Muscle layer of duodenum (tissue), 2 donors: ENCODE data around the gene DNAJC7.

Experiments
- H3K27ac ChIP-seq: one replicate; pipeline ENCODE4 v1.7.0; 2013; ENCODE audit warnings: mild to moderate bottlenecking, low read length
- H3K27me3 ChIP-seq: one replicate; pipeline ENCODE4 v1.7.0; 2013; ENCODE audit warnings: low read depth, mild to moderate bottlenecking, control low read depth, low read length
- H3K36me3 ChIP-seq, 2 donors: one replicate each; pipeline ENCODE4 v1.7.0; 2013; ENCODE audit warnings: low read length in 2 of 2, control low read depth in 1 of 2, mild to moderate bottlenecking in 1 of 2; ENCODE audit not compliant: insufficient read depth in 2 of 2, control insufficient read depth in 1 of 2
- H3K4me1 ChIP-seq, 2 donors: one replicate each; pipeline ENCODE4 v1.7.0; 2013; ENCODE audit warnings: low read length in 2 of 2, mild to moderate bottlenecking in 2 of 2, control low read depth in 1 of 2, moderate library complexity in 1 of 2; ENCODE audit not compliant: insufficient read depth in 2 of 2, control insufficient read depth in 1 of 2
- H3K4me3 ChIP-seq, 2 donors: one replicate each; pipeline ENCODE4 v1.7.0; 2013; ENCODE audit warnings: low read length in 2 of 2, low read depth in 1 of 2, mild to moderate bottlenecking in 1 of 2
- H3K9me3 ChIP-seq, 2 donors: one replicate each; pipeline ENCODE4 v1.7.0; 2013; ENCODE audit warnings: low read length in 2 of 2, control low read depth in 1 of 2, mild to moderate bottlenecking in 1 of 2; ENCODE audit not compliant: control insufficient read depth in 1 of 2
- donor health status: healthy.

DNAJC7 gene

GRCh38 chr17:42039794-42040763, 22.8 kb upstream of the DNAJC7 start:
- Histone ChIP-seq H3K4me1 (peaks cover 0 to 6% of the 10 kb centered on the region in 2 donors), H3K9me3 (no peaks in the 10 kb centered on the region), H3K36me3 (no peaks in the 10 kb centered on the region), H3K27me3 (no peaks in the 10 kb centered on the region), H3K4me3 (no peak overlapping the region), H3K27ac (no peak overlapping the region)

- Histone ChIP-seq H3K27ac (no peak overlapping the region), H3K27me3 (no peaks in the 10 kb centered on the region), H3K9me3 (no peaks in the 10 kb centered on the region), H3K4me1 (peaks cover 0 to 6% of the 10 kb centered on the region in 2 donors), H3K4me3 (no peak overlapping the region), H3K36me3 (no peaks in the 10 kb centered on the region)
These were observed 21.2 kb upstream of the DNAJC7 start for GRCh38 chr17:42038221-42038973.

- H3K9me3 ChIP-seq = no peaks in the 10 kb centered on the region
These were observed 16.8 kb upstream of the DNAJC7 start for GRCh38 chr17:42034059-42034458.

GRCh38 chr17:42031584-42031983, 14.3 kb upstream of the DNAJC7 start:
- Histone ChIP-seq H3K27me3 (no peaks in the 10 kb centered on the region), H3K36me3 (no peaks in the 10 kb centered on the region), H3K4me1 (no peaks in the 10 kb centered on the region), H3K4me3 (no peak overlapping the region), H3K9me3 (no peaks in the 10 kb centered on the region), H3K27ac (no peak overlapping the region)

More at GRCh38 chr17:42034059-42034458, 16.8 kb upstream of the DNAJC7 start:
- no peak overlapping the region for H3K4me3 ChIP-seq
- H3K27ac ChIP-seq = no peak overlapping the region
- no peaks in the 10 kb centered on the region for H3K27me3 ChIP-seq
- H3K36me3 ChIP-seq = no peaks in the 10 kb centered on the region
- H3K4me1 ChIP-seq = no peaks in the 10 kb centered on the region

- Histone ChIP-seq H3K9me3 (no peaks in the 10 kb centered on the region), H3K27me3 (no peaks in the 10 kb centered on the region), H3K27ac (no peak overlapping the region), H3K4me1 (peaks cover 0 to 16% of the 10 kb centered on the region in 2 donors), H3K36me3 (peaks cover 4 to 7% of the 10 kb centered on the region in 2 donors), H3K4me3 (no peak overlapping the region)
These were observed 11.5 kb upstream of the DNAJC7 start for GRCh38 chr17:42028791-42029127.

GRCh38 chr17:42027961-42028790, 10.9 kb upstream of the DNAJC7 start:
- no peaks in the 10 kb centered on the region for H3K27me3 ChIP-seq
- no peak overlapping the region for H3K27ac ChIP-seq
- H3K4me1 ChIP-seq = peaks cover 0 to 16% of the 10 kb centered on the region in 2 donors
- H3K4me3 ChIP-seq = no peak overlapping the region
- no peaks in the 10 kb centered on the region for H3K9me3 ChIP-seq
- H3K36me3 ChIP-seq = peaks cover 9 to 13% of the 10 kb centered on the region in 2 donors

- Histone ChIP-seq H3K9me3 (no peaks in the 10 kb centered on the region), H3K4me3 (no peak overlapping the region), H3K27me3 (no peaks in the 10 kb centered on the region), H3K4me1 (peaks cover 0 to 16% of the 10 kb centered on the region in 2 donors), H3K36me3 (peaks cover 15 to 20% of the 10 kb centered on the region in 2 donors), H3K27ac (no peak overlapping the region)
These were observed 10.3 kb upstream of the DNAJC7 start for GRCh38 chr17:42027590-42027889.

GRCh38 chr17:42026857-42027589, 9.8 kb upstream of the DNAJC7 start:
- no peak overlapping the region for H3K4me3 ChIP-seq
- no peak overlapping the region for H3K27ac ChIP-seq
- H3K27me3 ChIP-seq = no peaks in the 10 kb centered on the region
- peaks cover 19 to 24% of the 10 kb centered on the region in 2 donors for H3K36me3 ChIP-seq
- H3K9me3 ChIP-seq = no peaks in the 10 kb centered on the region
- peaks cover 0 to 16% of the 10 kb centered on the region in 2 donors for H3K4me1 ChIP-seq

- Histone ChIP-seq H3K27me3 (no peaks in the 10 kb centered on the region), H3K4me1 (peaks cover 6 to 21% of the 10 kb centered on the region in 2 donors), H3K27ac (no peak overlapping the region), H3K9me3 (no peaks in the 10 kb centered on the region), H3K4me3 (no peak overlapping the region), H3K36me3 (peaks cover 19 to 24% of the 10 kb centered on the region in 2 donors)
These were observed 8.7 kb upstream of the DNAJC7 start for GRCh38 chr17:42025936-42026335.

GRCh38 chr17:42025191-42025579, 7.9 kb upstream of the DNAJC7 start:
- H3K27ac ChIP-seq = no peak overlapping the region
- no peak overlapping the region for H3K4me3 ChIP-seq
- no peaks in the 10 kb centered on the region for H3K9me3 ChIP-seq
- H3K4me1 ChIP-seq = peaks cover 7 to 28% of the 10 kb centered on the region in 2 donors
- H3K36me3 ChIP-seq = peaks cover 19 to 24% of the 10 kb centered on the region in 2 donors
- H3K27me3 ChIP-seq = no peaks in the 10 kb centered on the region
